AG09319 (cell line): ENCODE data around the gene BUB1B.

Experiments
- DNase-seq: peaks from one replicate; pipeline ENCODE4 v3.0.0-alpha.2; 2010; ENCODE audit warnings: low read depth; ENCODE audit errors: extremely low read depth
- TF ChIP-seq, protein P1 (sequence below): IDR thresholded peaks from 2 replicates; pipeline ENCODE4 v1.5.1; 2011; ENCODE audit warnings: low read depth, mild to moderate bottlenecking, inconsistent platforms, low read length, moderate library complexity

The BUB1B gene

DNA sequence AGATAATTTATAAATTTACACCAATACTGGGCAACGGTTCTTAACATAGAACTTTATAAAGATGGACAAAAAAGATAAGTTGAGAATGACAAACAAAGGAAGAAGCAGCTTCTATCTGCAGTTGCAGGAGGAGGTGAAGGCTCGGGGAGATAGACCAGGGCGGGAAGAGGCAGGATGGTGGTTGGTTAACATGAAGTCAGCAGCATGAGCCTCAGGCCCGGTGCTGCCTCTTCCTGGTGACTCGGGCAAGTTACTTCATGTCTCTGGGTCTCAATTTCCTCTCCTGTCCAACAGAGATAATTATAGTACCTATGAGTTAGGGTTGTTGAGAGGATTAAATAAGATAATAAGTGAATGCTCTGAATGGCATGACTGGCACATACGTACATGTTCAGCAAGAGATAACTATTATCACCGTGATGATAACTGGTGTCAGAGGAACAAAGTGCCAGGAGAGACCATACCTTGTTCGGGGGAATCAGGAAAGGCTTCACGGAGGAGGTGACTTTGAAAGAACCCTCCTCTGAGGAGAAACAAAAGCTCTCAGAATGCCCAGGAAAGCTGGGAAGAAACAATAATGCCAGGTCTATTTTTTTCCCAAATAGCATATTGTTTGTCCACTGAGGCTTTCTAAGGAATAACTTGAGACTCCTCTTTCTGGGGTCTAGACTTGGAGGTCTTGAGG lies 82.4 kb downstream of the BUB1B start:
- TF ChIP-seq, protein P1, sequence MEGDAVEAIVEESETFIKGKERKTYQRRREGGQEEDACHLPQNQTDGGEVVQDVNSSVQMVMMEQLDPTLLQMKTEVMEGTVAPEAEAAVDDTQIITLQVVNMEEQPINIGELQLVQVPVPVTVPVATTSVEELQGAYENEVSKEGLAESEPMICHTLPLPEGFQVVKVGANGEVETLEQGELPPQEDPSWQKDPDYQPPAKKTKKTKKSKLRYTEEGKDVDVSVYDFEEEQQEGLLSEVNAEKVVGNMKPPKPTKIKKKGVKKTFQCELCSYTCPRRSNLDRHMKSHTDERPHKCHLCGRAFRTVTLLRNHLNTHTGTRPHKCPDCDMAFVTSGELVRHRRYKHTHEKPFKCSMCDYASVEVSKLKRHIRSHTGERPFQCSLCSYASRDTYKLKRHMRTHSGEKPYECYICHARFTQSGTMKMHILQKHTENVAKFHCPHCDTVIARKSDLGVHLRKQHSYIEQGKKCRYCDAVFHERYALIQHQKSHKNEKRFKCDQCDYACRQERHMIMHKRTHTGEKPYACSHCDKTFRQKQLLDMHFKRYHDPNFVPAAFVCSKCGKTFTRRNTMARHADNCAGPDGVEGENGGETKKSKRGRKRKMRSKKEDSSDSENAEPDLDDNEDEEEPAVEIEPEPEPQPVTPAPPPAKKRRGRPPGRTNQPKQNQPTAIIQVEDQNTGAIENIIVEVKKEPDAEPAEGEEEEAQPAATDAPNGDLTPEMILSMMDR: no peak
- DNase-seq: no peak

DNA sequence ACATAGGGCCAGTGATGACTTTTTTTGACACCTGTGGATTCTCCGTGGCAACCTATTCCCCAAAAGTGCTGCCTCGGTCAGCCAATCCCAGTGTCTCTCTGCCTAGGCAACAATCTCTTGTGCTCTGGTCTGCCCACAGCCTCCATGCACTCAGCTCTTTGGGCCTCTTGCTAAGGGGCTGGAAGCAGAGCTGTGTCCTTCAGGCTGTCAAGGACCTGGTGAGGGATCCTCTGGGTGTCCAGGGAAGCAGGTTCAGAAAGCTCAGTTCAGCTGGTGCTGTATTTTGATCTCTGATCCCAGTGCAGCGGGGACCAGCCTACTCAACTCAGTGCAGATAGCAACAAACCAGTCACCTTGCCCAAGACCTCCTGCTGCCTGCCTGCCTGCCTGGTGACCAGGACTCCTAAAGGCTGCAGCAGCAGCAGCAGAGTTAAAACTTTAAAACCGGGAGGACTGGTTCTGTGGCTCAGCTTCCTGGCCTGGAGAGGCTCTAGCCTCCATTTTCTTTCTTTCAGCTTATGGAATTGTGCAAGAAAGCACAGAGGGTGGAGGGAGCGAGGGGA lies 84.2 kb downstream of the BUB1B start:
- no peak for DNase-seq
- TF ChIP-seq, protein P1: no peak

DNA sequence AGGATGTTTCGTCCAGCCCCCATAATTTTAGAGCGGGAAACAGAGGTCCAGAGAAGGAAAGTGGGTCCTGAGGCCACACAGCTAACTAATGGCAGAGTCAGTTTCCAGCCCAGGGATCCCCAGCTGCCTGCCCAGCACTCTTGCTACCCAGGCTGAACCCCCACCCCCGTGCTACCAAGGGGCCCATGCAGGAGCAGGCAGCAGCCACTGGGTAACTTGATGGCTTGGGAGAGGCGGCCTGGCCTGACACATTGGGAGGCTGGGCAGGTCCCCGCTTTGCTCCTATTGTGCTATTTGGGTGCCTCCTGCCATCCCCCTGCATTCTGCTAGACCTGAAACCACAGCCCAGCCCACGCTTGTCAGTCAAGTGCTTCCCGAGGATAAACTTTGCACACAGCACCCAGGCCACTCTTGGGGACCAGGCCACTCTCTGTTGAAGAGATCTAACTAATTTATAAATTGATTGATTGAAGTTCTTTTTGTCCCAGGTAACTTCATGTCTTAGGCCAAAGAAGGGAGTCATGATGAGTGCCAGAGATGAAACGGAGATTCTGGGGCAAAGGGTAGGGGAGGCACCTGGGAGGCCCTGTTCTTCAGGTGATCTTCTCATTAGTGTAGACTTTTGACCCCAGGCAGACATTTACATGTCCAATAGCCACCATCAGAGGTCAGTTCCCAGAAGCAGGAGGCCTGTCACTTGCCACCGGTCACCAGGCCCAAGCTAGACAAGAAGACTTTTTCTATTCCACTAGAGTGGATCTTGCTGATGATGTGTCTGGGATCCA lies 85.0 kb downstream of the BUB1B start:
- TF ChIP-seq, protein P1: no peak
- DNase-seq: no peak

DNA sequence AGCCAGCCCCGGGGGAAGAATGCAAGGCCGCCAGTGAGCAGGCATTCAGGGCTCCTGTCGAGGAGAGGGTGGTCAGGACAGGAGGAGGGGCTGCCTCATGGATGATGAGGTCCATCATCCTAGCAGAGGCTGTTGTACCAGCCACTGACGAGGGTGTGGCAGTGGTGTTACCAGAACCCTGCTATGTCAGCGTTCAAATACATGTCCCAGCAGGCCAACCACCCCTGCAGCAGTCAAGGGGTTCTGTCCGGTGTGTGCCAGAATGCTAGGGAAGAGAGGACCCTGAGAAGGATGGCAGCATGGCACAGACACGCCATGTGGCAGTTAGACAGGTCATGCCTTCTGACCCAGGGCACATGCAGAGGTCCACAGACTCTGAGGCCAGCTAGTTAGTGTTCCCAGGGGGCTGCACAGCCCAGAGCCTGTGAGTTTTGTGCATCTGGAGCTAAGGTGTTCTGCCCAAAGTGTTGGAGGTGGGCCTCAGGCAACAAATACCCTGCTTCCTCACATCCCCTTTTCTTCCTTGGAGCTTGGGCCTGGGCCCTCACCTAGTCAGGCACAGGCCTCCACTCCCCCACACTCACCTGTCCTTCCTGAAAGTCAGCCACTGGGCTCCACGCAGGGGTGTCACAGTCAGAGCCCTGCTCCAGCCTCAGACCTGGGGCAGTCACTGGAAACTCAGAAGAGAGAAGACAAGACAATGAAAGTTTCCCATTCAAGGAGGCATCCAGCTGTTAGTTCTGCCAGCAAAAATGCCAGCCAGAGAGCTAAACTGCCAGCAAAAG lies 85.8 kb downstream of the BUB1B start:
- TF ChIP-seq, protein P1: no peak
- no peak for DNase-seq

DNA sequence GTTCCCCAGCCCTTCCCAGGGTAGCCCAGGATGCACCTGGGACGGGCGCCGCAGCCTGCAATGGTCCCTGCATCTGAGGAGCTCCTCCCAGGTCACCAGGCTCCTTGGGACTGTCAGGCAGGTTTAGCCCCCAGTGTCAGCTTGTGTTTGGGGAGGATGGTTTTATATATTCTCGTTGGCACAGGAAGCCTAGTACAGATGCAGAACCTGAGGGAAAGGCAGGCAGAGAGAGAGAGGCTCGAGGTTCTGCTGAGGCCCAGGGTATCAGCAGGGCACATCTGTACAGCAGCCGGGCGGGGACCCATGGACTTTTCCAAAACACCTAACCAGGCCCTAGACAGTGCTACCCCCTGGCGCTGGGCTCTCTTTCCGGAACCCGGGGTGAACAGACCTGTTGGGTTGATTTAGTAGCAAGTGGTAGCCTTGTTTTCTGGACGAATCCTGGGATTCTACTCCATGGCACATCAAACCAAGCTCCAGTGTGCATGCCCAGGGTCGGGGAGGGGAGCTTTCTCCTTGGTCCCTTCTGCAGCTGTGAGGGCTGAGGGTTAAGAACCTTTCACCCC lies 86.6 kb downstream of the BUB1B start:
- DNase-seq: no peak
- TF ChIP-seq, protein P1: no peak

DNA sequence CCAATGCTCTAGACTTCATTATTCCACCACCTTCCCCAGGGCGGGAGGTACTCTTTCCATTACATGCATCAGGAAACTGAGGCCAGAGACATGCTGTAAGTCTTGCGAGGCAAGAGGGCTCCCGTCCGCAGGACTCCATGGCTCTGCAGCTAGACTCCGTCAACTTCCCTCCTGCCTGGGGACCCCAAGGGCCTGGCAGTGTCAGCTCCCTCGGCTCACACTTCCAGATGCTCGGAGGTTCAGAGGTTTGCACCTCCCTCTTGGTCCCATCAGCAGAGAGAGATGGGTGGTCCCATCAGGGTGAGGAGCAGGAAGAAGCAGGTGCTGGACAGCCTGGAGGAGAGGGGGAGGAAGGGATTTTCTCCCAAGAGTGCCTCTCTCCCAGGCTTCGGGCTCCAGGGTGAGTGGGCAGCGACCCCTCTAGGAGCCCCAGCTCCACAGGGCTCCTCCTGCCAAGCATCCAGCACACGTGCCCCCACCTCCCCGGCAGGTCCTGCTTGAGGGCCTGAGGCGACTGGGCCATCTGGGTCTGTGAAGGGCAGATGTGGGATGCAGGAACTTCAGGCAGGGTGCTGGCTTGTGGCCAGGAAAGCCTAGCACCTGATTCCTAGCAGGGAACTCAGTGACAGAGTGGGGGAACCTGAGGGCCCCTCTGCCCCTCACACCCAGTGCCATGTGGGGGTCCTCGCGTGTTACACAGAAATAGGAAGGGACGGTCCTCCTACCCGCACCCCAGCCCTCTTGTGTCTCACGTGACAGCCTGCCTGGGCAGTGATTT lies 87.3 kb downstream of the BUB1B start:
- no peak for DNase-seq
- TF ChIP-seq, protein P1: no peak
